ENCODE results near the gene PKD1L1. TPM values are rescaled to one million over a fixed set of nuclear protein-coding genes. Genes with fewer than 3 reads are reported as not detected.
"Not testable (repeated sequence)": the region's sequence is repeated elsewhere in the genome, so short reads cannot be mapped to it uniquely, and the experiment has no call there.

Gene PKD1L1
- total RNA-seq, 1 experiment from 2014 or later, result not detected

DNA sequence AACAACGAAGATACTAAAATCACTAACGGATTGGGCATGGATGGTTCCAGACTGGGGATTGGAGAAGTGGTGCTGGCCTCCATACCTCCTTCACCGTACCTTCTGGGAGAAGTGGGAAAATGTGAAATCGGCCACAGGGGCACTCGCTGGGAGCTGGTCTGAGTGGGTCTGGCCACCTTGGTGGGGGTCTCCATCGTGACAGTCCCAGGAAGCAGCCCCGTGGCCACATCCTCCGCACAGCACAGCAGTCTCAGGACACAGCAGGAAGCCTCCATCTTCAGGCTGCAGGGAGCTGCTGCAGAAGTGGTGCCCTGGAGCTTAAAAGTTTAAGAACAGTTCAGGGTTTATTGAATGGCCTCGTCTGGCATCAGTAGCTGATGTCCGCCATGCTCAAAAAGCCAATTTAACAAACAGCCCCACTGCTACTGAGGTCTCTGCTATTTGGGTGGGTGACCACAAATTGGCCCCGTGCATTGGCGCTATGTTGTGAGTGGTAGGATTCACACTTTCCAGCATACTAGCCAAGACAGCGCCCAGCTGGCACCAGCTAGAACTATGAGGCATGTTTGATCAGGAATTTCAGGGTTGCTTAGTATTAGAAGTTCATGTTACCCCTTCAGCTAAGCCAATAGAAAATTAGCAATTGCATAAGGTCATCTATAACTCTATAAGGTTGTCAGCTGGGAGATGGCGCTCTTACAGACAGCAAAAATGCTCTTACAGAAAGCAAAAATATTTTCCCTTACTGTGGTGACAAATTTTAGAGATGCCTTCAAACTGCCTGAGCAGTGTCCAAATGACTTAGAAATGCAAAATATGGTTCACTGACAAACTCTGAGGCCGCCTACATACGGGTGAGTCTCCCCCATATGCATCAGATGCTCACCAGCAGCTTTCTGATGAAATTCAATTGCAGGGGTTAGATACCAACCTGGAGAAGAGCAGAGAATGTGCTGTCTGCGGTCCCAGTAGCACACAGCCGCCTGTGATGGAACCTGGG, 17.0 kb downstream of the PKD1L1 start:
- H3K9me3 ChIP-seq (ENCODE audit: low read depth, low read length, poor library complexity, severe bottlenecking), result no peaks in the 10 kb centered on the region
- H3K27me3 ChIP-seq (replicated peaks; ENCODE audit: insufficient read depth, low read depth, low read length, poor library complexity), result no peaks in the 10 kb centered on the region
- intact Hi-C loops (cut with micrococcal nuclease; ENCODE audit: unreplicated experiment), result no loop called here
- H3K36me3 ChIP-seq (ENCODE audit: insufficient read depth, low read length, poor library complexity, severe bottlenecking), result no peaks in the 10 kb centered on the region
- no peak overlapping the region for H3K27ac ChIP-seq (ENCODE audit: low read depth, low read length, poor library complexity, severe bottlenecking)
- no peak for TF ChIP-seq EZH2 (IDR thresholded peaks at IDR 0.05; ENCODE audit: borderline replicate concordance, low read depth, low read length, poor library complexity, severe bottlenecking)
- TF ChIP-seq, protein P1, sequence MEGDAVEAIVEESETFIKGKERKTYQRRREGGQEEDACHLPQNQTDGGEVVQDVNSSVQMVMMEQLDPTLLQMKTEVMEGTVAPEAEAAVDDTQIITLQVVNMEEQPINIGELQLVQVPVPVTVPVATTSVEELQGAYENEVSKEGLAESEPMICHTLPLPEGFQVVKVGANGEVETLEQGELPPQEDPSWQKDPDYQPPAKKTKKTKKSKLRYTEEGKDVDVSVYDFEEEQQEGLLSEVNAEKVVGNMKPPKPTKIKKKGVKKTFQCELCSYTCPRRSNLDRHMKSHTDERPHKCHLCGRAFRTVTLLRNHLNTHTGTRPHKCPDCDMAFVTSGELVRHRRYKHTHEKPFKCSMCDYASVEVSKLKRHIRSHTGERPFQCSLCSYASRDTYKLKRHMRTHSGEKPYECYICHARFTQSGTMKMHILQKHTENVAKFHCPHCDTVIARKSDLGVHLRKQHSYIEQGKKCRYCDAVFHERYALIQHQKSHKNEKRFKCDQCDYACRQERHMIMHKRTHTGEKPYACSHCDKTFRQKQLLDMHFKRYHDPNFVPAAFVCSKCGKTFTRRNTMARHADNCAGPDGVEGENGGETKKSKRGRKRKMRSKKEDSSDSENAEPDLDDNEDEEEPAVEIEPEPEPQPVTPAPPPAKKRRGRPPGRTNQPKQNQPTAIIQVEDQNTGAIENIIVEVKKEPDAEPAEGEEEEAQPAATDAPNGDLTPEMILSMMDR (conservative IDR thresholded peaks at IDR 0.05; ENCODE audit: low read depth, low read length), result no peak
- ChIA-PET CTCF (no interaction called here), POLR2A (ENCODE audit: low non-redundant PET) (no interaction called here)
- no peak overlapping the region for H3K4me3 ChIP-seq (ENCODE audit: low read depth, low read length, poor library complexity, severe bottlenecking)
- BruUV-seq (replicated peaks), result no TSS peak
- no peak for DNase-seq (ENCODE audit: low spot score)
- H3K4me1 ChIP-seq (ENCODE audit: insufficient read depth, low read length, poor library complexity, severe bottlenecking), result no peaks in the 10 kb centered on the region

DNA sequence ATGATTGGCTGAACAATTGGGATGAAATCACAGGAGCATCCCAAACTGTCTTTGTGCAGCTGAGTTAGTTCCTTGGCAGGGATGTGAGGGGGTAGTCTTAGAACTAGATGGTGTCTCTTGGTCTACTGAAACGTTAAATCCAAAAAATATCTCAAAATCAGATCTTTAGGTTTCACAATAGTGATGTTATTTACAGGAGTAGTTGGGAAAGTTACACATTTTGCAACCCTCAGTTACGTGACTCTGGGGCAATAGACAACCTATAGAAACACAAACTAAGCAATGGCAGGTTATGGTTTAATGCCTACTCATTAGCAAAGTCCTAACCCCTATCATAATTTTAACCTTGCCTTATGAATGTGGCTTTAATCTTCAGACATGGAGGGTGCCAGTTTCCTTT, 24.0 kb downstream of the PKD1L1 start:
- no TSS peak for BruUV-seq (replicated peaks)
- CTCF ChIA-PET, result no interaction called here
- TF ChIP-seq EZH2 (IDR thresholded peaks at IDR 0.05; ENCODE audit: borderline replicate concordance, low read depth, low read length, poor library complexity, severe bottlenecking), result no peak
- TF ChIP-seq, protein P1 (conservative IDR thresholded peaks at IDR 0.05; ENCODE audit: low read depth, low read length), result no peak
- Histone ChIP-seq H3K36me3 (ENCODE audit: insufficient read depth, low read length, poor library complexity, severe bottlenecking) (no peaks in the 10 kb centered on the region), H3K9me3 (ENCODE audit: low read depth, low read length, poor library complexity, severe bottlenecking) (no peaks in the 10 kb centered on the region), H3K4me1 (ENCODE audit: insufficient read depth, low read length, poor library complexity, severe bottlenecking) (no peaks in the 10 kb centered on the region), H3K4me3 (ENCODE audit: low read depth, low read length, poor library complexity, severe bottlenecking) (no peak overlapping the region), H3K27me3 (replicated peaks; ENCODE audit: insufficient read depth, low read depth, low read length, poor library complexity) (no peaks in the 10 kb centered on the region), H3K27ac (ENCODE audit: low read depth, low read length, poor library complexity, severe bottlenecking) (no peak overlapping the region)
- POLR2A ChIA-PET (ENCODE audit: low non-redundant PET), result no interaction called here
- no peak for DNase-seq (ENCODE audit: low spot score)
- intact Hi-C loops (cut with micrococcal nuclease; ENCODE audit: unreplicated experiment), result no loop called here

DNA sequence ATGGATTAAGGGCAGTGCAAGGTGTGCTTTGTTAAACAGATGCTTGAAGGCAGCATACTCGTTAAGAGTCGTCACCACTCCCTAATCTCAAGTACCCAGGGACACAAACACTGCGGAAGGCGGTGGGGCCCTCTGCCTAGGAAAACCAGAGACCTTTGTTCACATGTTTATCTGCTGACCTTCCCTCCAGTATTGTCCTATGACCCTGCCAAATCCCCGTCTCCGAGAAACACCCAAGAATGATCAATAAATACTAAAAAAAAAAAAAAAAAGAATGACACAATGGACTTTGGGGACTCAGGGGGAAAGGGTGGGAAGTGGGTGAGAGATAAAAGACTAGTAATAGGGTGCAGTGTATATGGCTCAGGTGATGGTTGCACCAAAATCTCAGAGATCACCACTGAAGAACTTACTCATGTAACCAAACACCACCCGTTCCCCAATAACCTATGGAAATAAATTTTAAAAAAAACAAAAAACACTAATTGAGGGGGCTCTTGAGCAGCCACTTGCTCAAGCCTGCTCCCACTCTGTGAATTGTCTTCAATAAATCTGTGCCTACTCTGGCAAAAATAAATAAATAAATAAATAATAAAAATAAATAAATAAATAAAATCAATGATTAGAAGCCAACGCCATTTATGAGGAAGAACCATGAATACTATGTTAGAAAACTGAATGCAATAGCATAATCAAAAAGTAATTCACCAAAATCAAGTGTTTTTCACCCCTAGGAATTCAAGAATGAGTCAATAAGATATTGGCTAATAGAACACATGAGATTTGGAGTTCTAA, 25.0 kb downstream of the PKD1L1 start:
- CTCF ChIA-PET, result not testable (repeated sequence)

DNA sequence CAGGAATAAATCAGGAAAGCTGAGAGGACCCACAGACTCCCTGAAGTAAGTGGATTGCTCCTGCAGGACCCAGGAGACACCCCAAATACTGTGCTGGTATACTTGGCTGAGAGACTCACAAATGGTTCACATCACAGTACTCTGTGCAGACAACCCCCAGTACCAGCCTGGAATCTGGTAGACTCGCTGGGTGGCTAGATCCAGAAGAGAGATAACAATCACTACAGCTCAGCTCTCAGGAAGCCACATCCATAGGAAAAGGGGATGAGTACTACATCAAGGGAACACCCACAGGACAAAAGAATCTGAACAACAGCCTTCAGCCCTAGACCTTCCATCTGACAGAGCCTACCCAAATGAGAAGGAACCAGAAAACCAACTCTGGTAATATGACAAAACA, 31.8 kb downstream of the PKD1L1 start:
- H3K4me3 ChIP-seq (ENCODE audit: low read depth, low read length, poor library complexity, severe bottlenecking); DNase-seq (ENCODE audit: low spot score); BruUV-seq (replicated peaks); H3K4me1 ChIP-seq (ENCODE audit: insufficient read depth, low read length, poor library complexity, severe bottlenecking); H3K27ac ChIP-seq (ENCODE audit: low read depth, low read length, poor library complexity, severe bottlenecking); H3K27me3 ChIP-seq (replicated peaks; ENCODE audit: insufficient read depth, low read depth, low read length, poor library complexity); H3K9me3 ChIP-seq (ENCODE audit: low read depth, low read length, poor library complexity, severe bottlenecking); H3K36me3 ChIP-seq (ENCODE audit: insufficient read depth, low read length, poor library complexity, severe bottlenecking); intact Hi-C loops (cut with micrococcal nuclease; ENCODE audit: unreplicated experiment); CTCF ChIA-PET; POLR2A ChIA-PET (ENCODE audit: low non-redundant PET): not testable (repeated sequence)

More for the DNA sequence above, 25.0 kb downstream of the PKD1L1 start:
- H3K4me1 ChIP-seq (ENCODE audit: insufficient read depth, low read length, poor library complexity, severe bottlenecking); H3K36me3 ChIP-seq (ENCODE audit: insufficient read depth, low read length, poor library complexity, severe bottlenecking); H3K27ac ChIP-seq (ENCODE audit: low read depth, low read length, poor library complexity, severe bottlenecking); POLR2A ChIA-PET (ENCODE audit: low non-redundant PET); BruUV-seq (replicated peaks); intact Hi-C loops (cut with micrococcal nuclease; ENCODE audit: unreplicated experiment); H3K4me3 ChIP-seq (ENCODE audit: low read depth, low read length, poor library complexity, severe bottlenecking); DNase-seq (ENCODE audit: low spot score); H3K27me3 ChIP-seq (replicated peaks; ENCODE audit: insufficient read depth, low read depth, low read length, poor library complexity); H3K9me3 ChIP-seq (ENCODE audit: low read depth, low read length, poor library complexity, severe bottlenecking): not testable (repeated sequence)
